Fibroblast of skin of right quadriceps (primary cell): ENCODE measurements around the gene CBARP.

ENCODE experiments used
- DNase-seq: peaks from one replicate; pipeline ENCODE4 v3.0.0-alpha.2; 2013

Gene CBARP

DNA sequence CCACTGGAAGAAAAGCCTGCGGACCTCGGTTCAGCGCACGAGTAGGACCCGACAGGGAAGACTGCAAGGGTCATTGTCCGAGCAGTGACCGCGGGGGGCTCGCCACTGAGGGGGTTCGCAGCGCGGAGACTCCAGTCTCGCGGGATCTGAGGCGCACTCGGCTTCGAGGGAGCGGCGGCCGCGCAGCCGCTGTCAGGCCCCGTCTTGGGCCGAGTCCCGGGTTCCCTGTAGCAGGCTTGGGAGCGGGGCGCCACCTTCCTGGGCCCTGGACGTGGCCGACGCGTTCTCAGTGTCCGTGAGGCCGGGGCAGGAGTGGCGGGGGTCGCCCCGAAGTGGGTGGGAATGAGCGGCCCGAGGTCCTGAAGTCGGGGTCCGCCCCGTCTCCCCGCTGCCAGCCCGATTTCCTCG is 37.1 kb upstream of the CBARP start:
- DNase-seq, result peak; percentile 32

DNA sequence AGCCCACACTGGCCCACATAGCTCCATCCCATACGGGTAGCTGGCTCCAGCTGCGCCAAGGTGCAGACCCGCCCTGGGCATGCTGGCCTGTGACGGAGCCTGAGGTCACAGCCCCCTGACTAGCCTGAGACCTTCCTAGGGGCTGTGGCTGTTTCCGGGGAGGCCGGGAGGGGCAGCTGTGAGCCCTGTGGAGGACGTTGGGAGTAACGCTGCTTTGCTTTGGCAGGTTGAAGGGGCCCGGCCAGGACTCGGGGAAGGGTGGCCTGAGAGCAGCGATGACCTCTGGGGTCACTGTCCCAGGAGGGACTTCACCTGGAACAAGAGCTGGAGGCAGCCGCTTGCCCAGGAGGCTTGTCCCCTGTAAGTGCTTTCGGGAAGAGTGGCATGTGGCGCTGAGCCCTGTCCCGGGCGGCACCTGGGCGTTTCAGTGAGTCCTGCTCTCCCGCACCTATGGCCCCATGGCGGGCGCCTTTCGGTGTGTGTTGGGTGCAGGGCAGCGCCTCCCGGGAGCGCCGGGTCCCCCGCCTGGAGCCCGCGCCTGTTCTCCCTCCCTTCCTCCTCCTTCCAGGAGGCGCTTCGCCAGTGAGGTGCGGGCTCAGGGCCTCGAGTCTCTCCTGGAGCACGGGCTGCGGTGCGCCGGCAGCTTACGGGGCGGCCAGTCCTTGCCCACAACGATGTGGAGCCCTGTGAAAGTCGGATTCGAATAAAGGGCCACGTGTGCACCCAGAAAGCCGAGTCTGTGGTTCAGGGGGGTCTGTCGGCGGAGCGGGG is 36.5 kb upstream of the CBARP start:
- no peak for DNase-seq

- no peak for DNase-seq
Measured at GRCh38 chr19:1273263-1274041, 35.6 kb upstream of the CBARP start.

GRCh38 chr19:1272423-1273262 is 34.8 kb upstream of the CBARP start:
- DNase-seq, result no peak

- no peak for DNase-seq
Measured at GRCh38 chr19:1271528-1272422, 34.0 kb upstream of the CBARP start.

DNA sequence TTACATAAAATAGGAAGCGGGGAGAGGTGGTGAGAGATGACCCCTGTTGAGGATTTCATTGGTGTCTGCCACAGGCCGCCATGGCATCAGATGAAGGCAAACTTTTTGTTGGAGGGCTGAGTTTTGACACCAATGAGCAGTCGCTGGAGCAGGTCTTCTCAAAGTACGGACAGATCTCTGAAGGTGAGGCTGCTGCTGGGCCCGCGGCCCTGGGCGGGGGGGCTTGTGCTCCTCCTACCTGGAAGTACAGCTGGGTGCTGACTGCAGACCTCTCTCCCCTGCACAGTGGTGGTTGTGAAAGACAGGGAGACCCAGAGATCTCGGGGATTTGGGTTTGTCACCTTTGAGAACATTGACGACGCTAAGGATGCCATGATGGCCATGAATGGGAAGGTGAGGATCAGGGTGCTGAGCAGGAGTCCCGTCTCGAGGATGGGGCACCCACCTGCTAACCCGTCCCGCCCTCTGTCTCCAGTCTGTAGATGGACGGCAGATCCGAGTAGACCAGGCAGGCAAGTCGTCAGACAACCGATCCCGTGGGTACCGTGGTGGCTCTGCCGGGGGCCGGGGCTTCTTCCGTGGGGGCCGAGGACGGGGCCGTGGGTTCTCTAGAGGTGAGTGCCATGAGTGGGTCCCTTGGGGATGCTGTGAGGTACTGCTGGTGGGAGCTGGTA is 33.2 kb upstream of the CBARP start:
- DNase-seq, result no peak

- no peak for DNase-seq
Measured at GRCh38 chr19:1270213-1270853, 32.5 kb upstream of the CBARP start.

- DNase-seq, result peak; percentile 87
Measured at GRCh38 chr19:1269478-1270212, 31.8 kb upstream of the CBARP start.

DNA sequence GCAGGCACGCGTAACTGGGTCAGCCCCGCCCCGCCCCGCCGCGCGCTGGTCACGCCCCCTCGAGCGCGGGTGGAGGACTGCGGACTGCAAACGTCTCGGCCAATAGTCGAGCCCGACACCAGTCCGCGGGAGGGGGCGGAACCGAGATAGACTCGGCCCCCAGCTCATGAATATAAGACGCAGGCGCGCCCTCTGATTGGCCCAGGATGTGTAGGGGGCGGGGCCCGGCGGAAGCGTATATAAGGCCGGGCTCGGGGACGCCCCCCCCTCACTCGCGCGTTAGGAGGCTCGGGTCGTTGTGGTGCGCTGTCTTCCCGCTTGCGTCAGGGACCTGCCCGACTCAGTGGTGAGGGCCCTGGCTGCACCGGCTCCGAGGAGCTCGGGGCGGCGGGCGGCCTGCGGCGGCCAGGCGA is 31.3 kb upstream of the CBARP start, which contains the start of gene CIRBP:
TSS of gene CIRBP (plus strand) at position 268 of the 413 bp plus-strand sequence. CDS start 1,602 bp downstream, outside the sequence.
- DNase-seq, result peak; percentile 99

GRCh38 chr19:1268226-1269064 is 30.6 kb upstream of the CBARP start:
- no peak for DNase-seq

- DNase-seq, result peak; percentile 58
Measured at GRCh38 chr19:1267477-1268225, 29.8 kb upstream of the CBARP start.

DNA sequence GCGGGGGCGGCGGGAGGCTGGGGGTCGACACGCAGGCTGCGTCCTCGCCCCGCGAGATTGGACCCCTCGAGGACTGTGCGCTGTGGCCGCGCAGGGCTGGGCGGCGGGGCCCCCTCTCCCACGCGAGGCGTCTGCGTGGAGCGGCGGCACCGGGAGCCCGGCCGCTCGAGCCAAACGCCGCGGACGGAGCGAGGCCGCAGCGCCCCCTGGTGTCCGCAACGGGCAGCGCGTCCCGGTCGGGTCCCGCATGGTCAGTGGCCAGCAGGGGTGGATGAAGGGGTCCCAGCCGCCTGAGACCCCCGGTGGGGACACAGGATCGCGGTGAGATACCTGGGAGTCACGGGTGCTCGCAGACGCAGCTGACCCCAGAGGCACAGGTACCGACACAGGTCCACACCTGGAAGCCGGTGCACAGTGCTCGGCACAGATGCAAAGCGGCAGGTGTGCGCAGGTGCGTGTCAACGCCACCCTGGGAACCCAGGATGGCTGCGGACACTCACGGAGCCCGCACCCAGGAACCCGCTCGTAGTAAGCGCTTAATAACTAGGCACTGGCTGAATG is 29.2 kb upstream of the CBARP start:
- no peak for DNase-seq

GRCh38 chr19:1266129-1266915 is 28.5 kb upstream of the CBARP start:
- peak; percentile 84 for DNase-seq

DNA sequence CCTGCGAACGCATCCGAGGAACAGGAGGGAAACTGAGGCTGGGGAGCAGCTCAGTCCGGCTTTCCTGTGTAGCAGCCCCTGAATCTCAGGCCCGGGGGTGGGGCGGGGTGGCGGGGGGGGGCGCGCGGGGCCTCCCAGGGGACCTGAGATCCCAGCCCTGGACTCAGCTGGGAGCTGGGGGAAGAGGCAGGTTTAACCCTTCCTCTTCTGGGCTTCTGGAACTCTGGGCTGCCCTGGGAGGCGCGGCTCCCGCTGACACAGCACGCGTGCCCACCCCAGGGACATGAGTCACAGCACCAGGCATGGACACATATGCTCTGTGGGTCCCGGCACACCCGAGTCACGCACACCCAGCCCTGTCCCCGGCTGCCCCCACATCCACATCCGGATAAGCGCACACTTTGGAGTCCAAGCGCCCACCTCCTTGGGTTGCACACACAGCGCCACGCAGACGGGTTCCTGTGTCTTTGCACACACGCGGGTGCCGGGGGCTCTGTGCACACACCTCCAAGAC is 27.9 kb upstream of the CBARP start:
- peak; percentile 88 for DNase-seq

DNA sequence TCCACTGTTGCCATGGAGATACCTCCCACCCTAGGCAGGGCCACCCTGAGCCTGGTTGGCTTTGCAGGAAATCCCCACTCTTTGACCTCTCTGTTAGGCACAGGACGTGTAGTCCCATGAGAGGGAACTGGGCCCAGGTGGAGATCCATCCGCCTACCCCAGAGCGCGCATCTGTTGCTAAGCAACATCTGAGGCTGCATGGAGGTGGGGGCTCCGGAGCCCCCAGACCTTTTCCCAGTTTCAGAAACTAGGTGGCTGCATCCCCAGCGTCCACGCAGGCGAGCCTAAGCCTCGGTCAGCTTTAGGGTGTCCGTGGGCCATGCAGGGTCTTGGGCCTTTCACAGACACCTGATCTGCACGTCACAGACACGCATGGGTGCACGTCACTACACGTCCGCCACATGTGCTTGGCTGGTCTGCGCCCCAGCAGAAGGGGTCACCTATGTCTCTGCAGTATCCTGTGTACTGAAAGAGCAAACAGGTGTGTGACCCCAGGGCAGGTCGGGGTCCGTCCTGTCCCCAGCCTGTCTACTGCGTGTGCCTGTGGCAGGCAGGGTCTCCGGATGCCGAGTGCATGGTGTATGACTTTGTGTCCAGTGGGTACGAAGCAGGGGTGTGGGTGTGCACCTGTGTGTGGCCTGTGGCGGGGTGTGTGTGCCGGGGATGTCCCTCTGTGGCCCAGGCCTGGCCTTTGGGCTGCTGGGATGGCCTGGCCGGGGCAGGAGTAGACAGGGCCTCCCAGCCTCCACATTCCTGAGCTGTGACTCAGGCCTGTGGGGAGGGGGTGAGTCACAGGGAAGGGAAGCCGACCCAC is 27.2 kb upstream of the CBARP start:
- peak; percentile 89 for DNase-seq

DNA sequence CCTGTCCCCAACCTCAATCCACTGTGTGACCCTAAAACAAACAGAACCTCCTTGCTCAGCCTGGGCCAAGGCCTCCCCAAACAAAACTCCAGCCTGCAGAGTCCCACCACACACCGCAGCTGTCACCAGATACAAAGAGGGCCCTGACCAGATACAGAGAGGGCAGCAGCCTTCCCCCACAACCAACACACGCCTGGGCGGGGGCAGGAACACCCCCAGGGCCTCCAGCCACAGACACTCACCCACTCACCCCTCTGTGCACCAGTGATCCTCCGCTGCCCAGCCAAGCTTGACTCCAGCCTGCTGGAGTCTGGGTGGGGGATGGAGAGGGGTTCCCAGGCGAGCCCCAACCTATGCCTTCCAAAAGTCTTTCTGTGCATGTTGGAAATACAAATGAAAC is 25.4 kb upstream of the CBARP start:
- no peak for DNase-seq
